Activated naive CD8-positive, alpha-beta T cell treated with anti-CD3 and anti-CD28 coated beads, Interleukin-2, amount 50 U/mL, for 16 hours (primary cell): Measurements from ENCODE around the gene CLP1.

Experiments used
- DNase-seq: peaks from one replicate; pipeline ENCODE4 v3.0.0-alpha.2; 2020; ENCODE audit warnings: low read depth, low spot score

CLP1 gene

DNA sequence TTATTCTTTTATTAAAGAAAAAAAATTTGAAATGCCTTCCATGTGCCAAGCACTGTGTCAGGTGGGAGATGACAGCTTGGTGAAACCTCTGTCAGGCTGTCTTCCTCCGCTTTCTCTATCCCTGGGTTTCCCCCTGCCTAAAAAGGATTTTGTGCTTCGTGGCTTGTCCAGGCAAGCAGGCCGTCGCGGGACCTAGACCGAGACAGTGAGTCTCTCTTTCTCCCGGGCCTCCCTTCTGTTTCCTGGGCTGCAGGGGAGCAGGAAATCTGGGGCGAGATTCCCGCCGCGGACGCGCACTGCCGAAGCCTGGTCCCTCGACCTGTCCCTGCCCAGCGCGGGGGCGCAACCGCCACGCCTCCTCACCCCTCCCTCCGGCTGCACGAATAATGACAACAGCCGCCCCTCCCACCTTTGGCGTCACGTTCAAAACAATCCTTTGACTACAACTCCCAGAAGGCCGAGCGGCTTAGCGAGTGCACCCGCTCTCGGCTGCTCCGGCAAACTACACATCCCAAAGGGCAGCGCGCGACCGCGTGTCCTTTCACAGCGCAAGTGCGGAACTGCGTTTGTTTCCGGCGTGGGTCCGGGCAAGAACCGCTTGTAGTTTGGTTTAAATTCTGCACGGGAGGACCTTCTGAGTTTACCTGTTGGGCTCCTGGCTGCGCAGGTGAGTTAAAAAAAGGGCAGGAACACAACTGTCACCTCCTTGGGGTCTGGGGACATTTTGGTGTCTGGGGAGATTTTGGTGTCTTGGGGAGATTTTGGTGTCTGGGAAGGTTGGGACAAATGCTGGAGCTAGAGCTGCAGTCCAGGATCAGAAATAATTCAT is at the start of gene CLP1:
Gene CLP1 (plus strand): TSS at position 569 of the 829 bp plus-strand sequence. CDS start 1,715 bp downstream, outside the sequence.
- DNase-seq = peak; percentile 99

DNA sequence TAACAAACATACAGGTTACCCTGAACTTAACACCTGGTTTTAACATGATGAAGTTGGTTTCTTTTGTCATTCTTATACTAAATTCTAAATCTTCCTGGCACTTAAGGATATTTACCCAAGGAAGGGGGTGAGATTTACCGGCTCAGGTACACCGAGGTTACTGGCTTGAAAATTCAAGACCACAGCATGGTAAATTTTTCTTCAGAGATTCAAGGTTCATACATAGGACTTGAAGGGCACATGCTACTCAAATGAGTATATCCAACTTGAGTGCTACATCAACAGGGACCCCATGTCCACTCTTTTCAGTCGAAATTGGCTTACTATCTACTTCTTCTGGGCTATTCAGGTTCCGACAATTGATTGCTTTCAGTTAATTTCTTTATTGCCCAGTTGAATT is 47.4 kb upstream of the CLP1 start:
- no peak for DNase-seq

DNA sequence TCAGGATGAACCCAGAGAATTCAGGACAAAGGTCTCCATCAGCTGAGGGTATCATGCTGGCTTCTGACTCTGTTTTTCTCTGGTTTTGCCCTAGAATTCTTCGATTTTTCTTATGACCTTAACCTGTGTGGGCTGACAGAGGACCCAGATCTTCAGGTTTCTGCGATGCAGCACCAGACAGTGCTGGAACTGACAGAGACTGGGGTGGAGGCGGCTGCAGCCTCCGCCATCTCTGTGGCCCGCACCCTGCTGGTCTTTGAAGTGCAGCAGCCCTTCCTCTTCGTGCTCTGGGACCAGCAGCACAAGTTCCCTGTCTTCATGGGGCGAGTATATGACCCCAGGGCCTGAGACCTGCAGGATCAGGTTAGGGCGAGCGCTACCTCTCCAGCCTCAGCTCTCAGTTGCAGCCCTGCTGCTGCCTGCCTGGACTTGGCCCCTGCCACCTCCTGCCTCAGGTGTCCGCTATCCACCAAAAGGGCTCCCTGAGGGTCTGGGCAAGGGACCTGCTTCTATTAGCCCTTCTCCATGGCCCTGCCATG is 43.3 kb upstream of the CLP1 start:
- DNase-seq = no peak

DNA sequence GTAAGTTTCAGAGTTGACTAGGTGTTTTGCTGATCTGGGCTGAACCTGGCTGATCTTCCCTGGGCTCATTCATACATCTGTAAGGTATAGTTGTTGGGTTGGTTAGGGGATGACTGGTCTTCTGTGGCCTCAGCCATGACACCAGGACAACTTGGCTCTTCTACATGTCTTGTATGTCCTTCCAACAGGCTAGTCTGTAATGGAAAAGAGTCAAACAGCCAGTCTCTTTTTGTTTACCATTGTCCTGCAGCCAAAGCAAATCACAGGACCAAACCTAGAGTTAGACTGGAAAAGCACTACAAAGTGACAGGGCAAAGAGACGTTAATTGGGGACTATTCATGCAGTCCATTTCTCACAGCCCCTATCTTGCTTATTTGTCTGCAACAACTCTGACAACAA is 42.3 kb upstream of the CLP1 start:
- no peak for DNase-seq

- DNase-seq = no peak
Measured at GRCh38 chr11:57616595-57616994, 41.0 kb upstream of the CLP1 start.

DNA sequence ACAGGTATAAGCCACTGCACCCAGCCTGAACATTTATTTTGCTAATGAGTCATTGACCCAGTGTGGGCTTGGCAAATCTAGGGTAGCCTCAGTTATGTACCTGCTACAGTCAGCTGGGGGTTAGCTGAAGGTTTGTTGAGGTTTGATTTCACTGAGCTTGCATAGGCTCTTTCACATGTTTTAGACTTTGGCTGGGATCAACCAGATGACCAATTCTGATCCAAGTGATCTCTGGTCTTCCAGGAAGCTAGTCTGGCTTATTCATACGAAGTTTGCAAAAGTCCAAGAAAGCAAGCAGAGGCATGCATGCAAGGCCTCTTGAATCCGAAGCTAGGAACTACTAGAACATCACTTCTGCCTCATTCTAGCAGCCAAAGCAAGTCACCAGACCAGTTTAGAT is 39.1 kb upstream of the CLP1 start:
- DNase-seq = no peak

GRCh38 chr11:57619331-57619730 is 38.2 kb upstream of the CLP1 start:
- DNase-seq = no peak

- no peak for DNase-seq
Measured at GRCh38 chr11:57620467-57620866, 37.1 kb upstream of the CLP1 start.

- no peak for DNase-seq
Measured at GRCh38 chr11:57622263-57622662, 35.3 kb upstream of the CLP1 start.

DNA sequence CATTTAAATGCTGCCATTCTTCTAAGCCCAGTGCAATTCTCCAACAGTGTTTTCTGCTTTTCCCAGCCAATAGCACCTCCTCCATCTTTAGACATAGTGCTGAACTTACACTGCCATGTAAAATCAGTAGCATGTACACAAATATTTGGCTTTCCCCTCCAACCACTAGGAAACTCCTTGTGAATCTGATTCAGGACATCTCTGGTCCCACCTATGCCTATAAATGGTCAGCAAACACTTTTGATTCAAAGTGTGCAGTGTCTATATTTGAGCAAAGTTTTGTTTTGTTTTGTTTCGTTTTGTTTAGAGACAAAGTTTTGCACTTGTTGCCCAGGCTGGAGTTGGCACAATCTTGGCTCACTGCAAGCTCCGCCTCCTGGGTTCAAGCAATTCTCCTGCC is 32.7 kb upstream of the CLP1 start:
- DNase-seq = no peak

DNA sequence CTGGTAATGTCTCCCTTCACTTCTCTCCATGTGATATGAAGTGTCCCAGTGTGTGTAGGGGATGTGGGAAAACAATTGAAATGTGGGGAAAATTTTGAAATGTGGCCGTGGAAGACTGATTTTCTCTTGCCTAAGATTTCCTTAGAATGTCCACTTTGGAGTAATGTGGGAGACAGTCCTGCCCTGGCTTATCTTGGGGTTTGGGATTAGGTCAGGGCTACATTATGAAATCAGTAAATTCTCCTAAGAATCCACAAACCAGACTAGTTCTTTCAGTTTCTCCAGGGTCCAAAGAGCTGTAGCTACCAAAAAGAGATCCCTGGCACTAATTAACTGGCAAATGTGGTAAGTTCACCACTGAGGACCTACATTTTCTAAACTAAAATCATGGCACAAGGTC is 30.7 kb upstream of the CLP1 start:
- DNase-seq = no peak

DNA sequence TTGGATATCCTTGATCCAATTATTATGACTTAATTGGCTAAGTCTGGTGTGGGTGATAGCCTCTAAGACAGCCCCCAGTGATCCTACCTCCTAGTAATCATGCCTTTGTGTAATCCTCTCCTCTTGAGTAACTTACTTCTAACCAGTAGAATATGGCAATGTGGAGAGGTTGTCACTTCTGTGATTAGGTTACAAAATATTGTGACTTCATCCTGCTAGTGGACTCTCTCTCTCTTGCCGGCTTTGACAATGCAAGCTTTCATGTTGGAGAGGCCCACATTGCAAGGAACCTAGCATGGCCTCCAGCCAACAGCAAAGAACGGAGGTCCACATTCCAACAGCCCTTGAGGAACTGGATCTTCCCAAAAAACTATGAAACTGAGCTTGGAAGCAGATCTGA is 27.4 kb upstream of the CLP1 start:
- DNase-seq = no peak

DNA sequence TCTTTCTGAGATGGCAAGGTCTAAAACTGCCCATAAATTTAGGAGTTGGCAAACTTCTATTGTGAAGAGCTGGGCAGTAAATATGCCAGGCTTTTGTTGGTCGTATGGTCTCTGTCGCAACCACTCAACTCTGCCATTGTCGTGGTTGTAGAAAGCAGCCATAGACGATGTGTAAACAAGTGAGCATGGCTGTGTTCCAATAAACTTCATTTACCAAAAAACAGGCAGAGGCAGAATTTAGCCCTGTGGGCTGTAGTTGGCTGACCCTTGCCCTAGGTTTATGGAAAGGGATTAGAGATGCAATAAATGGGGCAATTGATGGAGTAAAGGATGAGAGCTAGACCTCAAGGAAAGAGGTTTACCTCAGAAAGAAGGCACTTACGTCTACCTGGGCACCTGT is 25.4 kb upstream of the CLP1 start:
- no peak for DNase-seq

GRCh38 chr11:57633394-57634070 is 24.0 kb upstream of the CLP1 start:
- no peak for DNase-seq

- no peak for DNase-seq
Measured at GRCh38 chr11:57634311-57634710, 23.3 kb upstream of the CLP1 start.

DNA sequence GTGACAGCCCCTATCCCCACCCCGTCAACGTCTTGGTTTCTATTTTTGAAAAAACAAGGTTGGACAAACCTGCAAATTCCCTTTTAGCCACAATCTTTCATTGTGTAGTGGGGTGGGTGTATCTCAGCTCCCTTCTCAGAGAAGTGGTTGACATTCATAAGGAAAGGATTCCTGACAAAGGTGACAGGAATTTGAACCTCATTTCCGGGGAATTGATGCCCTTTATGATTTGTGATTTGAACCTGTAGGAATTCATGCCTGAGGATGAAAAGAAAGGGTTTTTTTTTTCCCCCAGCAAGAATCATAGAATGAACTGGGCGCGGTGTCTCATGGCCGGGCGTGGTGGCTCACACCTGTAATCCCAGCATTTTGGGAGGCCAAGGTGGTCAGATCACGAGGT is 22.3 kb upstream of the CLP1 start:
- DNase-seq = no peak

DNA sequence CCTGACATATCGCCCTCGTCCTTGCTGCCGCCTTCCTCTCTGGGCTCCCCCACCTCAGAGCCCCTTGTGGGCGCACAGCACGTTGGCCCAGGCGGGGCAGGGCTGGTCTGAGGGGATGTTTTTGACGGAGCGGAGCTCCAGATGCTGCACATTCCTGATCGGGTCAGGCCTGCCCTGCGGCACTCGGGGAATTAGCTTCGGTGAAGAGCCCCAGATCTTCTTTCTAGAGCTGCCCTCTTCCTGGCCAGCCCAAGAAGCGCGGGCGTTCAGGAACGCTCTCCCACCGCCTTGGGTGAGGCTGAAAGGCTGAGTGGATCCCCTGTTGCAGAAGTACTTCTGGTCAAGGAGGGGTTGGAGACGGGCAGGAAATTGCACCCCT is 19.9 kb upstream of the CLP1 start:
- no peak for DNase-seq

- DNase-seq = no peak
Measured at GRCh38 chr11:57638005-57638781, 19.4 kb upstream of the CLP1 start.

- DNase-seq = no peak
Measured at GRCh38 chr11:57638811-57639320, 18.7 kb upstream of the CLP1 start.

- no peak for DNase-seq
Measured at GRCh38 chr11:57639321-57640067, 18.1 kb upstream of the CLP1 start.

- DNase-seq = no peak
Measured at GRCh38 chr11:57640068-57640800, 17.3 kb upstream of the CLP1 start.
